HG03565 (cell line): ENCODE measurements around the gene LEMD2.

ENCODE experiments used
- ATAC-seq: cut with Tn5 transposase; IDR thresholded peaks from one replicate; pipeline ENCODE4 v1.9.1; 2021; ENCODE audit warnings: mild to moderate bottlenecking, moderate library complexity; ENCODE audit not compliant: unreplicated experiment

LEMD2 gene

DNA sequence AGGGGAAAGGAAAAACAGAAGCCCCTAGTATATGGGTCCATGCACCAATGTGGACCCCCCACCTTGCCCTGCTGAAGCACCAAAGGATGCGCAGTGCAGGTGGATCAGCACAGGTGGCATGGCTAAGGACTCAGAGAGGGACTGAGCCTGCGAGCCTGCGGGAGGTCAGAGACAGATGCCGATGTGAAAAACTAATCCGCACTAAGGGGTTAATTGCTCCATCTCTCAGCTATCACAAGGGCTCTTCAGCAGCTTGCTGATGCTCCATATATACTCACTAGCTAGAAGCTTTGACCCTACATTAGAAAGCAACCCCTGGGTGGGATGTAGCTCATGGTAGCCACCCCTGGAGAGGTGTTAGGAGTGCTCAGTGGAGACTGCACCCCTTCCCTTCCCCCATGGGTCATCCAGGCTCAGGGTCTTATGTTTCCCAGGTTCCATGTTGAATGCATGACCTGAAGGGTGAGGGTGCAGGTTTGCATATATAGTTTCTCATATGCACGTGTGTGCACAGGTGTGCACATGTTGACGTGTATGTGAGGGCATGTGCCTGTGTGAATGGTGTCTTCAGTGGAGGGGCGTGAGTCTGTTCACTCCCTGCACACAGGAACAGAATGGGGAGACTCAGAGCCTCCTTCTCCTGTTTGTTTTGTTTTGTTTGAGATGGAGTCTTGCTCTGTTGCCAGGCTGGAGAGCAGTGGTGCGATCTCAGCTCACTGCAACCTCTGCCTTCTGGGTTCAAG, 28.9 kb downstream of the LEMD2 start:
- ATAC-seq = no peak

DNA sequence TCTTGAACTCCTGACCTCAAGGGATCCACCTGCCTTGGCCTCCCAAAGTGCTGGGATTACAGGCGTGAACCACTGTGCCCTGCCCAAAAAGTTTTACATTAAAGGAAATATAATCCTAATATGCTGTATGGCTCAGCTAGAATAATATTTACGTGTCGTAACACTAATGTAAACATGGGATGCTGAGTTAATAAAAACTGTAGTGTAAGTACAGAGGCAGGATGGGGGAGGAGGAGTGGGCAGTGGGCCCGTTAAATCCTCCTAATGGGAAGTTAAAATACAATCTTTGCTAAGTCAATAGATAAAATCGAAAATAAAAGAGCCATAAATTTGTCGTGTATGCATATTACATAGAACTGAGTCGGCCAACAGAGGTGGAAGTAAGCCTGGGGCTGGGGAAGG, 30.1 kb downstream of the LEMD2 start:
- ATAC-seq = no peak

DNA sequence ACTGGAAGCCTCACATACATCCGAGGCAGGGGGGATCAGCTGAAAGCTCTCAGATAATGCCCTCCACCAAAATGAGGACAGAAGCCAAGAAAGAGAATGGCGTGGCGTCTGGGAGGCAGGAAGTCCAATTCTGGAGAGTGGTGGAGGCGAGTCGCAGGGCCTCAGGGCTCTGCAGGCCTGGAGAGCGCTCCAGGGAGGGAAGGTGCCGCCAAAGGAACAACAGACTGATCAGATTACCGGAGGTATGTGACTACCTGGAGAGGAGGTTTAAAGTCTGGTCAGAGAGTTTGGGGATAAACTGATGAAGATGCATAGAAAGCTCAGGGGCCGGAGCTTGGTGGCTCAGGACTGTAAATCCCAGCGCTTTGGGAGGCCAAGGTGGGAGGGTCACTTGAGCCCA, 31.0 kb downstream of the LEMD2 start:
- no peak for ATAC-seq

DNA sequence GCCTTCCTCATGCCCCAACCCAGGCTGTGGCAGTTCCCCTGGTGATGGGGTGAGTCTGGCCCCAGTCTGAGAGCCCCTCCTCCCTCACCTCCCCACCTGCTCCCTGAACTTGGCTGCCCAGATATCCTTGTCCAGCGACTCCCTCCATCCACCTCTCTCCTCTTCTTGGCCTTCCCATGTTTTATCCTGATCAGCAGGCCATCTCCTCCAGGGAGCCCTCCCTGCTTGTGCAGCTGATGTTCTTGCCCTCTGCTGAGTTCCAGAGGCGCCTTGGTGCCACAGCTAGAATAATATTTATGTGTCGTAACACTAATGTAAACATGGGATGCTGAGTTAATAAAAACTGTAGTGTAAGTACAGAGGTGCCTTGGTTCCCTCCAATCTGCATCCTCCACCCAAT, 31.8 kb downstream of the LEMD2 start:
- no peak for ATAC-seq

DNA sequence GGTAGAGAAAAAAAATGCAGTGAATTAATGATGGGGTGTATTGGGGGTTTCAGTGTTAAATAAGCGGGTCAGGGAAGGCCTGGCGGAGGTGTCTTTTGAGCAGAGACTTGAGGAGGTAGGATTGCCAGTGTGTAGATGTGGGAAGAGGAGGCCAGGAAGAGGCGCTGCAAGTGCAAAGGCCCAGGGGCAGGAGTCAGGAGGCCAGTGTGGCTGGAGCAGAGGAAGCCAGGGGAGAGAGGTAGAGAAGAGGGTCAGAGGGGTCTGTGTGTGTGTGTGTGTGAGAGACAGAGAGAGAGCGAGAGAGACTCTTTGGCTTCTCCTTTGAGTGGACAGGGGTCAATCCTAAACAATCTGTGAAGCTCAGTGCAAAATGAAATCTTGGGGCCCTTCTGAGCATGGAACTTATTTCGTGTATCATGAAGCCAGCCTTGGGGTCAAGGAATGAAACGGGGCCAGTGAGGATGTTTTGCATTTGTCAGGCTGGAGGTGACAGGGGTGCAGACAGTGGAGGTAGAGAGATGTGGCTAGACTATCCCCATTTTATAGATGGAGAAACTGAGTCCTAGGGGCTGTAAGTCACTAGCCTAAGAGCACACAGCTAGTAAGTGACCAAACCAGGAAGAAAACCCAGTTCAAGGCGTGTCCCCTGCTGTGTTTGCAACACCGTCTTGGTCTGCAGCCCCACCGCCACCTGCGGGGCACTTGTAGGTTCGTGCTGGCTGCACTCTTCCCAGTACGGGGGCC, 32.5 kb downstream of the LEMD2 start:
- ATAC-seq = no peak

DNA sequence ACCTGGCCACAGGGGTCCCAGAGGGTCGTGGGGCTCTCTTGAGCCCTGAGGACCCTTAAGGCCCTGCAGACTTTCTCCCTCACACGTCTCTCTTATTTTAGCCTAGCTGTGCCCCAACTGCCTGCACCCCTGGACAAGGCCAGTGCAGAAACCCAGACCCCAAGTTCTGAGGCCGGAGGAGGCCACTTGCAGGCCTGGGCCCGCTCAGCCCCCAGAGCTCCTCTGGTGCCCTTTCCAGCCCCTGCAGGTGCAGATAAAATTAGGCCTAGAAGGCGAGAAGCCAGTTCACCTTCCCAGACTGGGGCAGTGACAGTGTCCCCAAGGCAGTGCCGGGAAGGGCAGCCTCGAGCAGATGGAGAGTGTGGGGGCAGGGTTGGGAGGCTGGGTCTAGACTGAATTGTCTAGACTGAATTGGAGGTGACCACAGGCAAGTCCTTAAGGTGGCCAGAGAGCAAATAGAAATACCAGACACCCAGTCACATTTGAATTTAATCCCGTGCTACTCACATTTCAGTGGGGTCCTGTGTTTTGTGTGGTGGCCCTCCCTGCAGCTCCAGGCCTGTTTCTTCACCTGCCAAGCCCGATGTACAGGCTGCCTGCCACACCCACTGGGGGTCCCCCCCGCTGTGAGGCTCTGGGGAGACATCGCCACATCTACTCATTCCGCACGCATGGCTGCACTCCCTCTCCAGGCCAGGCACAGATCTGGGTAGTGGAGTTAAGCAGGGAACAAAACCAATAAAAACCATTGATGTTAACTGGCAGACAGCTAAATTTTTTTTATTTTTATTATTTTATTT, 33.7 kb downstream of the LEMD2 start:
- ATAC-seq = no peak

DNA sequence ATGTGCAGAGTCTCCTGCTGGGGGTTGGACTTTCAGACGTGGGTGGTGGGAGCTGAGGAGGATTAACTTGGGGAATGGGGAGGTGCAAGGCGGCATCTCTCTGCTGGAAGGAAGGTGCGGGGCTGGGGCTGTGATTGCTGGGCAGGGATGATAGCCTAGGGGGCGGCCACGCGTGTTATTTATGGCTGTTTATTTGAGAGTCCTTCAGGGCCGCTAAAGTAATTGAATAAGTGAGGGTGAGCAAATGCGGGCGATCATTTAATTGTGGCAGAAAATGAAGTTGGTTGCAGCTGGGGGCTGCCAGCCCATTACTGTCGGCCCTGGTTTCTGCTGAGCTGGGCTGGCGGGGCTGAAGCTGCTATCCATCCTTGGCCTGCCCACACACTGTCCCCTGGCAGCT, 34.7 kb downstream of the LEMD2 start:
- no peak for ATAC-seq

DNA sequence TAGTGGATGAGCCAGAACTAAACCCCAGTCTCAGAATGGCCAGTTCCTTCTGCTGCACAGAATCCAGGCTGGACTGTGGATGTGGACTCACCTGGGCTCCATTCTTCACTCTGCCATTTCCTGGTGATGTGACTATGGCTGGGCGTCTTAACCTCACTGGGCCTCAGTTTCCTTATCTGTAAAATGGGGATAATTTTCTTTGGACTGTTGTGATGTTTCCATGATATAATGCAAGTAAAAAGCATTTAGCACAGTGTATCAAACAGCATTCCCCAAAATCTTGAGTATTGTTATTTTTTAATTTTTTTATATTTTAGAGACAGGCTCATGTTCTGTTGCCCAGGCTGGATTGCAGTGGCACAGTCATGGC, 36.3 kb downstream of the LEMD2 start:
- ATAC-seq = no peak

DNA sequence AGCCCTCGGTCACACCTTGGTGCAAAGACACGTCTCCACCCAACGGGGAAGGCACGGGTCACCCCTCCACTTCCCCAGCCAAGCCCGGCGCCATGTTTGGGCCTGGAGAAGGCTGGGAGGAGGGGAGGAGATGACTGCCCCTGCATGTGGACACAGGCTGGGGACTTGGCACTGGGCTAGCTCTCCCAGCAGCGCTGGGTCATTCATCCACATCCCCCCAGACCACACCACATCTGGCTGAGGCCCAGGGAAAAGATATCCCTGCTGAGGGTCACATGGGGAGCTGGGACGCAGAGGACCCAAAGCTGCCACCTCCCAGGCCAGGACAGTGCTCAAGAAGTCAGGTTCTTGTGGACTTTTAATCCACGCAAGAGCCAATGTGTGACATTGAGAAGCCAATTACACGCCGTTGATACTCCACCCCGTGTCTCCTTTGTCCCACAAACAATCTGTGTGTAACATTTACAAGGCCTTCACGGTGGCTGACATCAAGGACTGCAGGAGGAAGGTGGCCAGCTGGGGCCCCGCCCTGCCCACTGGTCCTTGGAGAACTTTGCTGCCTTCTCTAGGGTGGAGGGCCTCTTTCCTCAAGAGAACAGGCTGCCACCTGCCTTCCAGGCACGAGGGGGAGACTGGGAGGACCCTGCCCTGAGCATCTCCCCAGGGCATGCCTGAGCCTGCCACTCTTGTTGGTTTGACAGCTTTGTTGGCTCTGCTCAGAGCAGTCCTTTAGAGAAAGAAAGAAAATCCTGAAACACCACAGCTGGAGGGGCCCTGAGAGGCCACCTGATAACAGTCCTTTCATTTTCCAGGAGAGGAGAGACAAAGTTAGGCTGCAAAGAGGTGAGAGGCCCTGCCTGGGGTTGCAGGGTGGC, 36.9 kb downstream of the LEMD2 start:
- ATAC-seq = no peak

DNA sequence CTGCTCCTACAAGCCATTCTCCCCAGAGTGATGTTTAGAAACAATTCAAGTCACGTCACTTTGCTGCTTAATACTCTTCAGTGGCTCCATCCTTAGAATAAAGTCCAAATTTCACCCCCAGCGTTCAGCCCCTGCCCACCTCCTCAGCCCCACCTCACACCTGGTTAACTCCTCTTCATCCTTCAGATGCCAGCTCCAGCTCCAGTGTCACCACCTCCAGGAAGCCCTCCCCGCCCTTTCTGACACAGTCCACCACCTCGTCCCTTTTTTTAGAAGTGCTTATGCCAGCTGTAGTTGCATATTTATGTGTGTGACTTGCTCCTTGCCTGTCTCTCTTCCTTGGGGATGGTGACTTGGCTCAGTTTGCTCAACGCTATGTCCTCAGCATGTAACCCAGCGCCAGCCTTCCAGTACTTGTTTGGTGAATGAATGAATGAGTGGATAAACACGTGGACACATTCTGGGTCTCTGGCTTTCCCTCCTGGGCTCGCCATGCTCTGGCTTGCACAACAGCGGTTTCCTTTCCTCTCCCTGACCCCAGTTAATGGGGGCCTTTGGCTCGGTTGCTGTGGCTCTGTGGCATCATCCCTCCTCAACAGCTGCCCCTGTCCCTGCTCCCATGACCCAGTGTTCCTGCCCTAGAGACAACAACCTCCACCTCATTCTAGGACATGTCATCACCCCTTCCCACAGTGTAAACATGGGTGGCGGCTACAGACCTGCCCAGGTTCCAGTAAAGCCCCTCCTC, 38.5 kb downstream of the LEMD2 start:
- ATAC-seq = no peak

DNA sequence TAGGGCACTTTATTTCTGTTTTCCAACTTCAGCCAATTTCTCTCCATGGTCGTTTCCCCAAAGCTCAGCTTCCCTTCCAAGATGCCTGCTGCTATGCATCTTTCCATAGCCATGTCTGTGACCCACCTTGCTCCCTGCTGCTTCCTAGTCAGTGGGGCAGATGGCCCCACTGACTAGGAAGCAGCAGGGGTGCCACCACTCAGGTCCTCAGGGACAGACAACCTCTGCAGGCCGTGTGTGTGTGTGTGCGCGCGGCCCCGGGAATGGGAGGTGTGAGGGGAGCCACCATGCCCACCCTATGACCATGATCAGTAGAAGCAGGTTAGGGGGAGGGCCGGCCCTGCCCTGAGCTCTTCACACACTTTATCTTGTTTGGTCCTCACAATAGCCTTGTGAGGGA, 39.5 kb downstream of the LEMD2 start:
- ATAC-seq = no peak

DNA sequence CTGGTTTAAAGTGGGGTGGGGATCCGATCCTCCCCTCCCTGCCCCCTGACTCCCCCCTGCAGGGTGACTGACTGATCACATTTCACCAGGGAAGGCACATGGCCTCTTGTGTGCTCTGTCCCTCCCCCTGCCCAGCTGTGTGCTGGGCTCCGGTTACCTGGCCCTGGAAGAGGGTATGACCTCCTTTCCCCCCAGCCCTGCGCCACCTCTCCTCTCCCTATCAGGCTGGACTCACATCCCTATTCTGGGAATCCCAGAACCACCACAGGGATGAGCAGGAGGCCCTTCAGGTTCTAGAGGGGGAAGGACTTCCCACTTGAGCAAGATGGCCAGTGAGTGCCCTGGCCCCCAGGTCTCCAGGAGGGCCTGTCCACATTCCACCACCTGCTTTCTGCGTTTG, 40.1 kb downstream of the LEMD2 start:
- no peak for ATAC-seq

DNA sequence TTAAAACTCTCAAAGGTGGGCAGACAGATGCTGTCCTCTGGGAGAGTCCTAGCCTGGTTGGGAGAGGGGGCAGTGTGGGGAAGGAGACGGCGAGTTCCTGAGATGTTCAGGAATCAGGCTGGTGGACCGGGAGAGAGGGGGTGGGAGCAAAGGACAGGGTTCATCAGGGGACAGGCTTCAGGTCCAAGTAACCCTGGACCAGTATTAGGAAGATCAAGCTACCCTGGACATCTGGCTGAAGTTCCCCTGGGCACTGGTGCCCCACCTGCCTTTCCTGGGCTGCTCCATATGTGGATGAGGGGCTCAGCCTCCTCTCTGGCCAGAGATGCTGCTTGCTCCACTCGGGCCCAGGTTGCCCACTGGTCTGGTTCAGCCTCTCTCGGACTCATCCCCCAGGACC, 41.1 kb downstream of the LEMD2 start:
- ATAC-seq = no peak

DNA sequence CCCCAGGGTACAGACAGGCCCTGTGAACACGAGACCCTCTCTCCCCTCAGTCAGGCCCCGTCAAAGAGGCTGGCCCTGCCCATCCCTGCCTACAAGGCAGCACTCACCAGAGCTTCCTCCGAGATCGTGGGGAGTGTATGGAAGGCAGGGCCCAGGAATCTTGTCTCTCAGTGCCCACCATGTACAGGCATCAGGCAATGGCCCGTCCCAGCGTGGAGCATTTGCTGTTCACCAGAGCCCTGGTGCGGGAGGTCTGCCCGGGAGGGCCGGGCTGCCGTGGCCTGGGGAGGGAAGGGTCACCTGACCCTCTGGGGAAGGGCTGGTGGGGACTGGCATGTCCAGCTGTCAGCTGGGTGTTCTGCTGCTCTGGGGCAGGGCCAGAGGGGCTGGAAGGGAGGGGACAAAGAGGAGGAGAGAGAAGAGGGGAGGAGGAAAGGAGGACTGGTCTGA, 42.3 kb downstream of the LEMD2 start, which contains the start of gene IP6K3:
IP6K3 (minus strand) TSS at position 255 of the 450 bp plus-strand sequence. CDS start 11,429 bp downstream, outside the sequence.
- no peak for ATAC-seq

DNA sequence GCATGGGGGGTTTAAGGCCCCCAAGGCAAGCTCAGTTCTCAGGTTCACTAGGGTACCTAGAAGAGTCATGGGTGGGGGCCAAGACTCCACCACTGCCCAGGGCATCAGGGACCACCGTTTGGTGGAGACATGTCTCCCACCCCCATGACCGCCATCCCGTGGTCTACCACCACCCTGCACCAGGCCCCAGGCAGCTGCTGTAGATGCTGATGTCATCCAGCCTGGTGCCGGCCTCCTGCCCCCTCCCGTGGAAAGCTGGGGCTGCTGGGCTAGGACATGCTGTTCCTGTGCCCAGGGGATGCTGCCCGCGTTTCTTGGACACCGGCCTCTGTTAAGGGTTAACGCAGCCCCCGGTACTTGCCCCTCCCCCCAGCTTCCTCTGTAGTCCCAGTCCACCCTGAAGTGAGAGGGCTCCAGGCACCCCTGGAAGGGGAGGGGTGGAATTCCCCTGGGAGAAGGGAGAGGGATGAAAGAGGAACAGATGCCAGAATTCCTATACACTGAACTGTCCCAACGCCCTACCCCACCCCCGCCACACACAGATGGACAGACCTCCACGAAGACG, 42.8 kb downstream of the LEMD2 start:
- ATAC-seq = no peak

DNA sequence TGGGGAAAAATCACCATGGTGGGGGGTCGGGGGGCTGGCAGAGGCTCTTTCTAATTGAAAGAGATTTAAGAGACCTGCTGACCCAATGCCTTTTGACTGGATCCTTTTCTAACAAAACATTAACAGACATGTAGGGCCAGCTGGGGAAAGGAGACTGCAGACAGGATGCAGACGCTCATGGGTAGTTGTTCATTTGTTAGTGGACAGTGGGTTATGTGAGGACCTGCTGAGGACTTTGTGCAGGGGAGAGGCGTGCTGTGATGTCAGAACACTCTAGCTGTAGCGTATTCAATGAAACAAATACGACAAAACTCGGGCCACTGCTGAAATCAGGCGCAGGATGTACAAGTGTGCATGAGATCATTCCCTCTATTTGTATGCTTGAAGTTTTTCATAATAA, 43.4 kb downstream of the LEMD2 start:
- ATAC-seq = no peak

DNA sequence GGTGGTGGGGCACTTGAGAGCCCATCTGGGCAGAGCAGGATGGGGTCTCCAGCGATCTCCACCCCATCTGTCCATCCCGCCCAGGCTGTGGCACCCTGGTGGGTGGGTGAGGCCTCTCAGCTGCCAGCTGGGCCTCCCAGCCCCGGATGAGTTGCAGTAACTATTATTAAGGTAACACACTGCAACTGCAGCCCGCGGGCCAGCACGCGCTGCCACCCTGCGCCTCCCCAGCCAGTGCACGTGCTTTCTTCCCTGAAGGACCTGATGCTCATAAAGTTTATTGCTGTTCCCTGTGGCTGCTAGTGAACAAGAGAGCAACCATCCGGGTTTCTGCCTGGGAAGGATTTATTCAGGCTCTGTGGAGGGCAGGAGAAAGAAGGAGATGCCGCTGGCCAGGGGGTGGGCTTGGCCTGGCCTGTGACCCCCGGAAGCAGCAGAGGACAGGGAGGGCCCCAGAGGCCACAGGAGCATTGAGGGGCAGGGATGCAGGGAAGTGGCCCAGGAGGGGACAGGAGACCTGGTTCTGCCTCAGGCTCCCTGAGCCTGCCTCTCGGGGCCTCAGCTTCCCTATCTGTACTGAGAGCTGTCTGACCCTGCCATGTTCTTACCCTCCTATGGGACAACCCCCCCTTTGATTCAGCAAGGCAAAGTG, 43.9 kb downstream of the LEMD2 start:
- ATAC-seq = no peak

DNA sequence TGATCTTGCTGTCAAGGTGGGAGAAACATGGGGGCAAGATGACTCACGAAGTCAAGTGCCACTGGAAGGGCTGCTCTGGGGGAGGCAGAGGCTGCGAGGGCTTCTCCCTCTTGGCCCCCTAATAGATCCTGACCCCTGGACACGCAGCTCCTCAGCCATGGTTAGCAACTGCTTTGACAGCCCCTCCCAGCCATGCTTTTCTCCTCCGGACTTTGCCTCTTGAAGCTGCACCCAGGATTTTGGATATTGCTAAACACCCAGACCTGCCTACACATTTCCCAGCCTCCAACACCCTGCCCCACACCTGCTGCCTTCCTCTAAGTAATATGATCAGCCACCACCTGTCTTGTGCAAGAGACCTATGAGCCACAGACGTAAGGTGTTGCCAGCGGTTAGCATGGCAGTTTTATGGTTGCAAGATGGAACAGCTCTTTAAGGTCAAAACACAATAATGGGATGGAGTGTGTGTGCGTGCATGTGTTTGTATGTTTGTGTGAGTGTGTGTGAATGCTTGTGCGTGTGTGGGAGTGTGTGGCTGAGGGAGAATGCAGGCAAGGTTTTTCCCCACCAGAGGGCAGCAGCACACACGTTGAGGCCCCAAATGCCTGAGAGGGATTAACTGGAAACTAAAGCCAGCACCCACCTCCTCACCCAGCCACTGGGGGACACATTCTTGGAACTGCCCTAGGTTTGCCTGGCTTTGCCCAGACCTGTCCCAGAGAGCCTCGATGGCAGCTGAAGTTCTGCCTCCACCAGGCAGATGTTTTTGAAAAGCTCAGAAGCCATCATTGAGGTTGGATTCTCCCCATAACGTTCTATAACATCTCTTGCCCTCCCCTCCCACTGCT, 44.7 kb downstream of the LEMD2 start:
- ATAC-seq = no peak
